ENCODE results near the gene RPL39L.

DNA sequence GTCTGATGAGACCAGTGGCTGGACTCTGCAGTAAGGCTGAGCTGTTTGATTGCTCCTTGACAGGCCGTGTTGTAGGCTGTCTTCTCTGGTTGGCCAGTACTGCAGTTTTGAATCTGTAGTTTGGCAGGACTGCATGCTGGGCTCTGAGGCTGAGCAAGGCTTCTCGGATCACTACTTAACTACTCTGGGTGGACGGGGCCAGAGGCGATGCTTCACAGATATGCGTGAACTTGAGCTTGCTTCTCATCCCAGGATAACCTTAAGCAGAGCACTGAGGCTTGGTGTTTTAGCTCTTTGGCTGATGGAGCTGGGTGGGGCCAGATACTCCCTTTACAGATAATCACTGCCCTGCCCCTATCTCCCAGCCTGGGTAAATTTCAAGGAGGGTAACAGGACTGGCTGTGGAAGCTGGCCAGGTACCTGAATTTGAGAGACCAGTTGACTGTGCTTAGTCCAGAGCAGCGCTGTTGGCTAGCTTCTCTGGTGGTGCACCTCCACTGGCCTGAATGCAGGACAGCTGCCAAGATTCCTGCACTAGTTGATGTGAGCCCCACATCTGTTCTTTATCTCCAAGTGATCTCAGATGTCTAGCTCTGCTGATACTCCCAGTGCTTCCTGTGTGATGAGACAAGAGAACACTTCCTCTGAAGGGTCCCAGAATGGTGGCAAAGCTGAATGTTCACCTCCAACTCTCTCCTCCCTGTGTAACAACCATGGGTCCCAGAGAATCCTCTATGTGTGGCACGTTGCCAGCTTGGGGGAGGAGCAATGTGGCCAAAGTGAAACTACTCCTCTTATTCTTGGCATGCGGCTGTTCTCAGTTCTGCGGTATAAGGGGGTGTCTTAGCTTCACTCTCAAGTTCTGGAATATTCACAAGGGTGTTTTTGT is 37.9 kb downstream of the RPL39L start:
- TF ChIP-seq CTCF (IDR thresholded peaks at IDR 0.05) (no peak), POLR2A (IDR thresholded peaks at IDR 0.05) (no peak)

Data from uterus (tissue), 2 donors.